HepG2 (cell line): Measurements from ENCODE around the gene PGRMC2. TPM values are rescaled to one million over a fixed set of nuclear protein-coding genes. Genes with fewer than 3 reads are reported as not detected.

Experiments
- GABPB1 ChIP-seq: IDR thresholded peaks from 2 replicates; pipeline ENCODE4 v1.6.1; 2016; ENCODE audit warnings: mild to moderate bottlenecking, missing genetic modification reagents, moderate library complexity, missing compliant biosample characterization
- GATAD1 ChIP-seq: IDR thresholded peaks from 2 replicates; pipeline ENCODE4 v1.6.1; 2016; ENCODE audit warnings: missing genetic modification reagents, missing compliant biosample characterization
- GZF1 ChIP-seq: sonication (generic); formaldehyde crosslinking; IDR thresholded peaks from 2 replicates; pipeline ENCODE4 v1.5.1; 2020; ENCODE audit warnings: mild to moderate bottlenecking, missing genetic modification reagents
- HNF1B ChIP-seq: sonication (generic); formaldehyde crosslinking; IDR thresholded peaks from 2 replicates; pipeline ENCODE4 v1.5.1; 2020; ENCODE audit warnings: mild to moderate bottlenecking, moderate library complexity, missing genetic modification reagents
- IRF9 ChIP-seq: sonication (generic); formaldehyde crosslinking; IDR thresholded peaks from 2 replicates; pipeline ENCODE4 v1.8.0; 2022; ENCODE audit warnings: missing genetic modification reagents, mild to moderate bottlenecking, borderline replicate concordance
- NCOA5 ChIP-seq: sonication (generic); formaldehyde crosslinking; IDR thresholded peaks from 2 replicates; pipeline ENCODE4 v1.4.0; 2020; ENCODE audit warnings: missing genetic modification reagents
- NR2F2 ChIP-seq: IDR thresholded peaks from 2 replicates; pipeline ENCODE4 v1.6.1; 2012; ENCODE audit warnings: low read depth, inconsistent platforms, borderline replicate concordance
- POGK ChIP-seq: sonication (generic); formaldehyde crosslinking; conservative IDR thresholded peaks from 2 replicates; pipeline ENCODE4 v1.8.0; 2022; ENCODE audit warnings: mild to moderate bottlenecking, moderate library complexity, missing genetic modification reagents
- REL ChIP-seq: sonication (generic); formaldehyde crosslinking; conservative IDR thresholded peaks from 2 replicates; pipeline ENCODE4 v1.8.0; 2022; ENCODE audit warnings: mild to moderate bottlenecking, missing genetic modification reagents, moderate library complexity
- SNAPC2 ChIP-seq: sonication (generic); formaldehyde crosslinking; IDR thresholded peaks from 2 replicates; pipeline ENCODE4 v1.8.1; 2022; ENCODE audit warnings: mild to moderate bottlenecking, missing genetic modification reagents
- SP5 ChIP-seq: IDR thresholded peaks from 2 replicates; pipeline ENCODE4 v1.6.1; 2016; ENCODE audit warnings: low read depth, borderline replicate concordance
- SRF ChIP-seq: IDR thresholded peaks from 2 replicates; pipeline ENCODE4 v1.6.1; 2011; ENCODE audit warnings: mild to moderate bottlenecking, low read depth, low read length, moderate library complexity
- TRAFD1 ChIP-seq: sonication (generic); formaldehyde crosslinking; IDR thresholded peaks from 2 replicates; pipeline ENCODE4 v1.5.1; 2020; ENCODE audit warnings: missing genetic modification reagents, mild to moderate bottlenecking, borderline replicate concordance
- ZIK1 ChIP-seq: sonication (generic); formaldehyde crosslinking; IDR thresholded peaks from 2 replicates; pipeline ENCODE4 v1.5.0; 2020; ENCODE audit warnings: mild to moderate bottlenecking, low read depth, missing genetic modification reagents, borderline replicate concordance
- ZNF24 ChIP-seq: fragments of 450-650 bp; IDR thresholded peaks from 2 replicates; pipeline ENCODE4 v1.6.1; 2017; ENCODE audit warnings: antibody characterized with exemption, mild to moderate bottlenecking
- ZNF253 ChIP-seq: sonication (generic); formaldehyde crosslinking; IDR thresholded peaks from 2 replicates; pipeline ENCODE4 v1.8.0; 2022; ENCODE audit warnings: mild to moderate bottlenecking, missing genetic modification reagents, borderline replicate concordance
- ZNF350 ChIP-seq: sonication (generic); formaldehyde crosslinking; IDR thresholded peaks from 2 replicates; pipeline ENCODE4 v1.4.0; 2020; ENCODE audit warnings: mild to moderate bottlenecking, low read depth, missing genetic modification reagents, borderline replicate concordance
- ZNF484 ChIP-seq: sonication (generic); formaldehyde crosslinking; IDR thresholded peaks from 2 replicates; pipeline ENCODE4 v1.5.1; 2020; ENCODE audit warnings: mild to moderate bottlenecking, low read depth, missing genetic modification reagents, borderline replicate concordance
- ZNF512 ChIP-seq: sonication (generic); formaldehyde crosslinking; IDR thresholded peaks from 2 replicates; pipeline ENCODE4 v1.4.0; 2020; ENCODE audit warnings: mild to moderate bottlenecking, missing genetic modification reagents
- ZNF576 ChIP-seq: sonication (generic); formaldehyde crosslinking; IDR thresholded peaks from 2 replicates; pipeline ENCODE4 v1.4.0; 2020; ENCODE audit warnings: mild to moderate bottlenecking, missing genetic modification reagents
- ZNF660 ChIP-seq: sonication (generic); formaldehyde crosslinking; IDR thresholded peaks from 2 replicates; pipeline ENCODE4 v1.5.1; 2020; ENCODE audit warnings: mild to moderate bottlenecking, low read depth, missing genetic modification reagents, borderline replicate concordance
- ZNF703 ChIP-seq: sonication (generic); formaldehyde crosslinking; IDR thresholded peaks from 2 replicates; pipeline ENCODE4 v1.5.1; 2020; ENCODE audit warnings: missing genetic modification reagents, mild to moderate bottlenecking, moderate library complexity, borderline replicate concordance
- ZNF768 ChIP-seq: sonication (generic); formaldehyde crosslinking; IDR thresholded peaks from 2 replicates; pipeline ENCODE4 v1.4.0; 2020; ENCODE audit warnings: missing genetic modification reagents
- polyA plus RNA-seq, 8 experiments: library from polyadenylated mRNA; depleted of rRNA in 3 of 8; stranded (reverse) in 7 of 8; unstranded in 1 of 8; fragments of >200 nt; fragmentation: Illumina TruSeq in 4 of 8; extraction: Trizol in 4 of 8; gene quantifications; 2 replicates each; pipeline versions ENCODE4 v1.2.1 to v1.2.3, GENCODE V29; 2011 to 2016; ENCODE audit warnings: low read depth in 4 of 8, missing spikeins in 1 of 8, mixed read lengths in 1 of 8; ENCODE audit not compliant: insufficient read depth in 1 of 8
- total RNA-seq, 5 experiments: library from RNA; depleted of rRNA; stranded (reverse); fragments of >200 nt; fragmentation: Illumina TruSeq; extraction: Trizol; gene quantifications; 2 replicates each; pipeline ENCODE4 v1.2.3, GENCODE V29; 2016; ENCODE audit warnings: low read depth in 1 of 5

Gene PGRMC2
- total and polyA plus RNA-seq, 2 of the 13 experiments (the other 11 are each of a cell fraction or from before 2014, with no cell fraction given): 16.0 to 19.8 TPM

- TF ChIP-seq HNF1B (CRISPR knock-in tag) (0 out of 2 replicates have a peak, but pooled peaks have one; percentile 35), ZNF484 (CRISPR knock-in tag) (no peak), ZNF576 (CRISPR knock-in tag) (no peak), NCOA5 (CRISPR knock-in tag) (no peak), SNAPC2 (no peak), ZNF512 (CRISPR knock-in tag) (no peak), TRAFD1 (CRISPR knock-in tag) (no peak), GZF1 (CRISPR knock-in tag) (no peak), GABPB1 (CRISPR knock-in tag) (no peak), ZIK1 (CRISPR knock-in tag) (no peak), SP5 (CRISPR knock-in tag) (no peak), REL (CRISPR knock-in tag) (no peak), POGK (no peak), ZNF768 (CRISPR knock-in tag) (no peak), ZNF253 (CRISPR knock-in tag) (no peak), GATAD1 (CRISPR knock-in tag) (no peak), ZNF660 (no peak), ZNF24 (no peak), ZNF350 (CRISPR knock-in tag) (no peak), IRF9 (CRISPR knock-in tag) (no peak), SRF (no peak), ZNF703 (CRISPR knock-in tag) (no peak), NR2F2 (no peak)
Observed at GRCh38 chr4:128310266-128310697, 22.7 kb upstream of the PGRMC2 start (continued).
